Activated naive CD4-positive, alpha-beta T cell treated with anti-CD3 and anti-CD28 coated beads, Interleukin-2, amount 50 U/mL, for 24 hours (primary cell): ENCODE results near the gene USP10.

ENCODE experiments used
- H3K27ac Mint-ChIP-seq: one replicate; pipeline ENCODE4 v1.8.0; 2021; ENCODE audit warnings: mild to moderate bottlenecking, mixed read lengths
- H3K27me3 Mint-ChIP-seq: one replicate; pipeline ENCODE4 v1.8.0; 2021; ENCODE audit warnings: mixed read lengths
- H3K36me3 Mint-ChIP-seq: one replicate; pipeline ENCODE4 v1.8.0; 2021; ENCODE audit warnings: mixed read lengths
- H3K4me1 Mint-ChIP-seq: one replicate; pipeline ENCODE4 v1.8.0; 2021; ENCODE audit warnings: mixed read lengths
- H3K4me3 Mint-ChIP-seq: one replicate; pipeline ENCODE4 v1.8.0; 2021; ENCODE audit warnings: mild to moderate bottlenecking, mixed read lengths
- H3K9me3 Mint-ChIP-seq: one replicate; pipeline ENCODE4 v1.8.0; 2021; ENCODE audit warnings: mixed read lengths

Gene USP10

GRCh38 chr16:84827131-84827574 lies 127.4 kb downstream of the USP10 start:
- H3K27me3 Mint-ChIP-seq = no peaks in the 10 kb centered on the region
- no peaks in the 10 kb centered on the region for H3K36me3 Mint-ChIP-seq
- no peaks in the 10 kb centered on the region for H3K9me3 Mint-ChIP-seq
- no peak overlapping the region for H3K27ac Mint-ChIP-seq
- no peak overlapping the region for H3K4me3 Mint-ChIP-seq
- no peaks in the 10 kb centered on the region for H3K4me1 Mint-ChIP-seq

- no peaks in the 10 kb centered on the region for H3K9me3 Mint-ChIP-seq
Measured at GRCh38 chr16:84827897-84828296, 128.1 kb downstream of the USP10 start.

GRCh38 chr16:84828322-84828721 lies 128.5 kb downstream of the USP10 start:
- no peaks in the 10 kb centered on the region for H3K4me1 Mint-ChIP-seq
- no peak overlapping the region for H3K4me3 Mint-ChIP-seq
- no peak overlapping the region for H3K27ac Mint-ChIP-seq
- no peaks in the 10 kb centered on the region for H3K36me3 Mint-ChIP-seq
- no peaks in the 10 kb centered on the region for H3K27me3 Mint-ChIP-seq
- no peaks in the 10 kb centered on the region for H3K9me3 Mint-ChIP-seq

More at GRCh38 chr16:84827897-84828296, 128.1 kb downstream of the USP10 start:
- H3K36me3 Mint-ChIP-seq = no peaks in the 10 kb centered on the region
- H3K27me3 Mint-ChIP-seq = no peaks in the 10 kb centered on the region
- no peak overlapping the region for H3K27ac Mint-ChIP-seq
- H3K4me3 Mint-ChIP-seq = no peak overlapping the region
- H3K4me1 Mint-ChIP-seq = no peaks in the 10 kb centered on the region
